Measurements from ENCODE around the gene CAPZA2. TPM values are rescaled to one million over a fixed set of nuclear protein-coding genes. Genes with fewer than 3 reads are reported as not detected.

The CAPZA2 gene
- total RNA-seq, 1 experiment from 2014 or later, result 153 TPM

DNA sequence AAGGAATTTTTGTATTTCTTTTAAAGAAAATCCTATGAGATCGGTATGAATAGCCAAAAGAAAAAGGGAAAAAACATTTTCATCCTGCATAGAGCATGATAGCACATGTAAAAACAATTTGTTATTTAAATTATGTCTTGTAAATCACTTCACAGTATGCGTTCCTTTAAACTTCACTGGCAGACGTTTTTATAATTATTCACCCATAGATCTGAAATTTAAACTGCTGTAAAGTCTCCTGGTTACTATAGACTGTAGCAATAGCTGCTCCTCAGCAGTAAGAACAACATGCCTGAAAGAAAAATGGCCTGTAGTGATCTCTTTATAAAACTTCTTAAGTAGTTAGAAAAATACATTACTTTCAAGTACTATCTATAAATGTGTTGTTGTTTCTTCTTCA lies 26.5 kb downstream of the CAPZA2 start:
- ChIA-PET CTCF (interaction anchor here (0.6 kb wide), 1 partner anchor 50 kb away, joined by 3 read pairs; no protein-coding TSS in a partner anchor), POLR2A (interaction anchor here (0.6 kb wide), 1 partner anchor 96 kb away, joined by 3 read pairs; no protein-coding TSS in a partner anchor)
- H3K4me3 Mint-ChIP-seq, result no peak overlapping the region
- H3K4me1 Mint-ChIP-seq, result peaks cover 16% of the 10 kb centered on the region
- no peak for DNase-seq (ENCODE audit: low spot score)
- peaks cover 10% of the 10 kb centered on the region for H3K9me3 Mint-ChIP-seq
- no peak overlapping the region for H3K27ac Mint-ChIP-seq
- ATAC-seq, result no peak
- TF ChIP-seq, protein P1, sequence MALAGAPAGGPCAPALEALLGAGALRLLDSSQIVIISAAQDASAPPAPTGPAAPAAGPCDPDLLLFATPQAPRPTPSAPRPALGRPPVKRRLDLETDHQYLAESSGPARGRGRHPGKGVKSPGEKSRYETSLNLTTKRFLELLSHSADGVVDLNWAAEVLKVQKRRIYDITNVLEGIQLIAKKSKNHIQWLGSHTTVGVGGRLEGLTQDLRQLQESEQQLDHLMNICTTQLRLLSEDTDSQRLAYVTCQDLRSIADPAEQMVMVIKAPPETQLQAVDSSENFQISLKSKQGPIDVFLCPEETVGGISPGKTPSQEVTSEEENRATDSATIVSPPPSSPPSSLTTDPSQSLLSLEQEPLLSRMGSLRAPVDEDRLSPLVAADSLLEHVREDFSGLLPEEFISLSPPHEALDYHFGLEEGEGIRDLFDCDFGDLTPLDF (CRISPR knock-in tag; IDR thresholded peaks at IDR 0.05), result no peak
- TF ChIP-seq TEAD4 (CRISPR knock-in tag; IDR thresholded peaks at IDR 0.05), result no peak
- TF ChIP-seq, protein P2, sequence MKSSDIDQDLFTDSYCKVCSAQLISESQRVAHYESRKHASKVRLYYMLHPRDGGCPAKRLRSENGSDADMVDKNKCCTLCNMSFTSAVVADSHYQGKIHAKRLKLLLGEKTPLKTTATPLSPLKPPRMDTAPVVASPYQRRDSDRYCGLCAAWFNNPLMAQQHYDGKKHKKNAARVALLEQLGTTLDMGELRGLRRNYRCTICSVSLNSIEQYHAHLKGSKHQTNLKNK (CRISPR knock-in tag; IDR thresholded peaks at IDR 0.05), result no peak
- TF ChIP-seq SP1 (CRISPR knock-in tag; conservative IDR thresholded peaks at IDR 0.05), result no peak
- no peak for TF ChIP-seq ERG (CRISPR knock-in tag; IDR thresholded peaks at IDR 0.05)
- no peak for TF ChIP-seq EMX1 (CRISPR knock-in tag; IDR thresholded peaks at IDR 0.05)
- no peak for TF ChIP-seq IRF1 (CRISPR knock-in tag; IDR thresholded peaks at IDR 0.05)
- TF ChIP-seq RELA (CRISPR knock-in tag; IDR thresholded peaks at IDR 0.05; ENCODE audit: borderline replicate concordance), result no peak
- TF ChIP-seq KAT7 (CRISPR knock-in tag; IDR thresholded peaks at IDR 0.05; ENCODE audit: borderline replicate concordance), result no peak
- TF ChIP-seq ATF1 (CRISPR knock-in tag; IDR thresholded peaks at IDR 0.05), result no peak
- TF ChIP-seq CREM (CRISPR knock-in tag; IDR thresholded peaks at IDR 0.05), result no peak
- no peak for TF ChIP-seq AR (CRISPR knock-in tag; IDR thresholded peaks at IDR 0.05)
- TF ChIP-seq, protein P3, sequence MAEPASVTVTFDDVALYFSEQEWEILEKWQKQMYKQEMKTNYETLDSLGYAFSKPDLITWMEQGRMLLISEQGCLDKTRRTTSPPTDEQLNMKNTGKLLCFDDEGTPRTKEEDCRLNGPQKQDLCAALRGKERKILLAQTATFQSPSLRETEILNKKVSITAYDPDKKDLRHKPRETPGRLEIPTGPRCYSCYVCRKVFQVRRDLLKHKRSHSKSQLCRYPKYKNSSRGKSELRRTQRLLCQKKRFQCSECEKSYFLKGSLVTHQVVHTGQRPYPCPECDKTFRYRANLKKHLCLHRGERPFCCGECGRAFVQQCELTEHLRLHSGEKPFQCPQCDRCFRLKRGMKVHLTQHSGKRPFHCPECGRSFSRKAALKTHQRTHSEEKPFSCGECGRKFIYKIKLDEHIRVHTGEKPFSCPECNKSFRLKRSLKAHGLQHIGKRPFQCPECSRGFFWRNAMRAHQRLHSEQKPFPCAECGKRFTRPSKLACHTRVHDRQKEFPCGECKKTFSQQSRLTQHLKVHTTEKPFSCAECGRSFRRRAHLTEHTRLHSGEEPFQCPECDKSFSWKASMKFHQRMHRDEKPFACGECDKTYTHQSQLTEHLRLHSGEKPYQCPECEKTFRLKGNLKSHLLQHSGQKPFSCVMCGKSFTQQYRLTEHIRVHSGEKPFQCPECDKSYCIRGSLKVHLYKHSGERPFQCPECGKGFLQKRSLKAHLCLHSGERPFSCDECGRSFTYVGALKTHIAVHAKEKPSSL (CRISPR knock-in tag; conservative IDR thresholded peaks at IDR 0.05), result no peak
- no peak for TF ChIP-seq TEAD1 (CRISPR knock-in tag; IDR thresholded peaks at IDR 0.05)
- TF ChIP-seq, protein P4, sequence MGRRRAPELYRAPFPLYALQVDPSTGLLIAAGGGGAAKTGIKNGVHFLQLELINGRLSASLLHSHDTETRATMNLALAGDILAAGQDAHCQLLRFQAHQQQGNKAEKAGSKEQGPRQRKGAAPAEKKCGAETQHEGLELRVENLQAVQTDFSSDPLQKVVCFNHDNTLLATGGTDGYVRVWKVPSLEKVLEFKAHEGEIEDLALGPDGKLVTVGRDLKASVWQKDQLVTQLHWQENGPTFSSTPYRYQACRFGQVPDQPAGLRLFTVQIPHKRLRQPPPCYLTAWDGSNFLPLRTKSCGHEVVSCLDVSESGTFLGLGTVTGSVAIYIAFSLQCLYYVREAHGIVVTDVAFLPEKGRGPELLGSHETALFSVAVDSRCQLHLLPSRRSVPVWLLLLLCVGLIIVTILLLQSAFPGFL (CRISPR knock-in tag; IDR thresholded peaks at IDR 0.05; ENCODE audit: borderline replicate concordance), result no peak
- H3K27me3 Mint-ChIP-seq (ENCODE audit: low read depth), result no peaks in the 10 kb centered on the region
- H3K36me3 Mint-ChIP-seq, result peaks cover 34% of the 10 kb centered on the region

DNA sequence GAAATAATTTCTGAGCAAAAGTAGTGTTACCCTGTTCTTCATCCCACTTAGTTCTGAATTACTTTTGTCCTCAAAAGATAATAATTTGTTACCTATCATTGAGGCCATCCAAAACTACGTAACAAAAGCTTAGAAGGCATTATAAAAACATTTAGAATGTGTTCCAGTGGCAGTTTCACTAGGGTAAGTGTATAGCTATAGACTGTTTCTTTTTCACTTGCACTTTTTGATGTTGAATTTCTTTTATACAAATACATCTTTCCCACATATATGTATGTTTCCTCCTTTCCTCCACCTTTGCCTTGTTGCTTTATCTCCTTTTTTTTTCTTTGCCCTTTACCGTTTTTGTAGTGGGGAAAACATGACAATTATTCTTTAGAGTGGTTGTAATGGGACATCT lies 33.5 kb downstream of the CAPZA2 start:
- ChIA-PET POLR2A (no interaction called here), CTCF (no interaction called here)
- no peaks in the 10 kb centered on the region for H3K27me3 Mint-ChIP-seq (ENCODE audit: low read depth)
- H3K36me3 Mint-ChIP-seq, result peaks cover 28% of the 10 kb centered on the region
- ATAC-seq (no peak), DNase-seq (ENCODE audit: low spot score) (no peak)
- no peaks in the 10 kb centered on the region for H3K9me3 Mint-ChIP-seq
- no peak overlapping the region for H3K4me3 Mint-ChIP-seq
- H3K27ac Mint-ChIP-seq, result no peak overlapping the region
- no peaks in the 10 kb centered on the region for H3K4me1 Mint-ChIP-seq
- TF ChIP-seq IRF1 (CRISPR knock-in tag; IDR thresholded peaks at IDR 0.05) (no peak), ERG (CRISPR knock-in tag; IDR thresholded peaks at IDR 0.05) (no peak), ZBTB21 (CRISPR knock-in tag; IDR thresholded peaks at IDR 0.05; ENCODE audit: borderline replicate concordance) (no peak)
- TF ChIP-seq, protein P5, sequence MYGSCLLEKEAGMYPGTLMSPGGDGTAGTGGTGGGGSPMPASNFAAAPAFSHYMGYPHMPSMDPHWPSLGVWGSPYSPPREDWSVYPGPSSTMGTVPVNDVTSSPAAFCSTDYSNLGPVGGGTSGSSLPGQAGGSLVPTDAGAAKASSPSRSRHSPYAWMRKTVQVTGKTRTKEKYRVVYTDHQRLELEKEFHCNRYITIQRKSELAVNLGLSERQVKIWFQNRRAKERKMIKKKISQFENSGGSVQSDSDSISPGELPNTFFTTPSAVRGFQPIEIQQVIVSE (CRISPR knock-in tag; IDR thresholded peaks at IDR 0.05; ENCODE audit: borderline replicate concordance), result no peak

All from WTC11 (cell line).